IPS-18a (cell line): ENCODE measurements around the gene ZNF672.

Source experiments
- H3K27ac ChIP-seq: one replicate; pipeline ENCODE4 v1.5.1; 2013; ENCODE audit warnings: low read length
- H3K27me3 ChIP-seq: one replicate; pipeline ENCODE4 v1.6.1; 2013; ENCODE audit warnings: mild to moderate bottlenecking, low read length; ENCODE audit not compliant: control insufficient read depth, insufficient read depth
- H3K36me3 ChIP-seq: one replicate; pipeline ENCODE4 v1.6.1; 2013; ENCODE audit warnings: low read depth, low read length; ENCODE audit not compliant: control insufficient read depth
- H3K4me1 ChIP-seq: one replicate; pipeline ENCODE4 v1.6.1; 2013; ENCODE audit warnings: low read depth, low read length; ENCODE audit not compliant: control insufficient read depth
- H3K4me3 ChIP-seq: one replicate; pipeline ENCODE4 v1.5.1; 2013; ENCODE audit warnings: low read length
- H3K9ac ChIP-seq: one replicate; pipeline ENCODE4 v1.6.1; 2013; ENCODE audit warnings: mild to moderate bottlenecking, low read length, moderate library complexity
- H3K9me3 ChIP-seq: one replicate; pipeline ENCODE4 v1.6.1; 2013; ENCODE audit warnings: low read depth, low read length; ENCODE audit not compliant: control insufficient read depth

The ZNF672 gene

GRCh38 chr1:248815407-248816034 is 22.5 kb upstream of the ZNF672 start:
- Histone ChIP-seq H3K36me3 (peaks cover 30% of the 10 kb centered on the region), H3K4me1 (no peaks in the 10 kb centered on the region), H3K9ac (no peak overlapping the region), H3K4me3 (no peak overlapping the region), H3K9me3 (no peaks in the 10 kb centered on the region), H3K27ac (no peak overlapping the region), H3K27me3 (no peaks in the 10 kb centered on the region)

DNA sequence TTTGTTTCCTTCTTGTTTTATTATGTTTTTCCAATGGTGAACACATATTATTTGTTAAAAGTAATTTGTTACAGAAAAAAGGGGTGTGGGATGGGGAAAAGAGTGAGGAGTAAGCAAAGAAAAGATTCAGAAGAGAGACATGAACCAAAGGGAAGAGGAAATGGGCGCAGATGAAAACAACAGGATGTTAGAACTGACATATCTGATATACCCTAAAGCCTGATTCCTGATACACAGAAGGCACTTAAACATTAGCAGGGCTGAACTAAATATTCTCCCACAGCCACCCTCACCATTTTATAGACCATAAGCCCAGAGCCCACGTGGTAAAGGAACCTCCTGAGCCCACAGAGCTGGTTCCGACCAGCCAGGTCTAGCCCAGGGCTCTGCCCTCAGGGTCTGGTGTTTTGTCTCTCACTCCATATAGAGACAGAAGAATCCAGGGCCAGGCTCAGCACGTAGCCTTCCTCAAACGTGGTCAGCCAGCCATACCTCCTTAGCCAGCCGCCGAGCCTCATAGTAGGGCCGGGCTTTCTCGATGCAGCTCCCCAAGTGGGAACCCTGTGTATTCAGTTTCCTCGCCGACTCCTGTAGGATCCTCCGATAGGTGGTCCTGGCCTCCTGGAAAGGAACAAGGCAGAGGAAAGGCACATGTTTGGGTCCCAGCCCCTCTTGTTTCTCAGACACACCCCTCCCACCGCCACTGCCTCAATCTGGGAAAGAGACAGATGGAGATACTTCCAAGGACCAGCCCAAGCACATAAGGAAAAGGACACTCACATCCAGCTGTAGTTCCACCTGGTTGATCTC is 21.8 kb upstream of the ZNF672 start:
- Histone ChIP-seq H3K27me3 (no peaks in the 10 kb centered on the region), H3K4me1 (no peaks in the 10 kb centered on the region), H3K4me3 (no peak overlapping the region), H3K9me3 (no peaks in the 10 kb centered on the region), H3K9ac (no peak overlapping the region), H3K27ac (no peak overlapping the region), H3K36me3 (peaks cover 29% of the 10 kb centered on the region)

- H3K27ac ChIP-seq, result no peak overlapping the region
- peaks cover 23% of the 10 kb centered on the region for H3K36me3 ChIP-seq
- H3K4me1 ChIP-seq, result no peaks in the 10 kb centered on the region
- no peak overlapping the region for H3K4me3 ChIP-seq
- H3K9ac ChIP-seq, result no peak overlapping the region
- H3K9me3 ChIP-seq, result no peaks in the 10 kb centered on the region
- no peaks in the 10 kb centered on the region for H3K27me3 ChIP-seq
Observed at GRCh38 chr1:248817065-248817464, 21.0 kb upstream of the ZNF672 start.

DNA sequence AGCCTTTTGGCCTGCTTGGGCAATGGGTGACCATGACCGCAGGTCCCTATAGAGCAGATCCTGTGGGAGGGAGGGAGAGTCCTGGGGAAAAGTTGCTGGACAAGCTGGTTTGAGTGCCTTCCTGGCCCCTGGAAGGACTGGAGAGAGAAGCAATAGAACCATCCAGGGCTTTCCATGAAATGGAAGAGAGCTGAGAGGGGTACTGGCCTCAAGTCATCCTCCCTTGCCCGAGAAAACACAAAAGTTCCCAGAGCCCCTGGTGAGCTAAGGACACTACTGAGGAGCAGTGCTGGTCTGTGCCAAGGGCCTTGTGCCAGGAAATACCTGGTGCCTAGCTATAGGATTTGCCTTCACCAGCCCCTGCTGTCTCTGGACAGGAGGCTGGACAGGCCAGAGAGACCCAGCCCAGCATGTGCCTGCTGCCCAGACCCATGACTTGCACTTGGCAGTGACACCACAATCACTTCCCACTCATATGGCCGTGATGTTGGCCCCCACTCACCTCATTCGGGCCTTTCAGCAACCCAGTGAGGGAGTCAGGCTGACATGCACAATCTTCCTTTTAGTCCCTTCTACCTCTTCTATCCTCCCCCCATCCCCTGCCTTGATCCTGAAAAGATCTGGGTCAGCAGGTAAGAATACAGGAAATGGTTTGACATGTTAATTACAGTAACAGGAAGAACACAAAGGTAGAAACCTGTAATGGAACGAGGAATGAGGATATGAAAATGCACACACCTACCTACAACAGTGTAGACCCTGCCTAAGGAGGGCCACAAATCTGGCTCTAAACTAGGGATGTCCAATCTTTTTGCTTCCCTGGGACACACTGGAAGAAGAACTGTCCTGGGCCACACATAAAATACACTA is 19.3 kb upstream of the ZNF672 start:
- Histone ChIP-seq H3K4me3 (no peak overlapping the region), H3K9me3 (no peaks in the 10 kb centered on the region), H3K36me3 (peaks cover 25% of the 10 kb centered on the region), H3K9ac (no peak overlapping the region), H3K4me1 (no peaks in the 10 kb centered on the region), H3K27me3 (no peaks in the 10 kb centered on the region), H3K27ac (no peak overlapping the region)

GRCh38 chr1:248820041-248820585 is 17.9 kb upstream of the ZNF672 start:
- no peak overlapping the region for H3K9ac ChIP-seq
- H3K36me3 ChIP-seq, result peaks cover 21% of the 10 kb centered on the region
- no peak overlapping the region for H3K4me3 ChIP-seq
- no peaks in the 10 kb centered on the region for H3K4me1 ChIP-seq
- H3K9me3 ChIP-seq, result no peaks in the 10 kb centered on the region
- H3K27ac ChIP-seq, result no peak overlapping the region
- H3K27me3 ChIP-seq, result no peaks in the 10 kb centered on the region

- H3K4me1 ChIP-seq, result no peaks in the 10 kb centered on the region
- no peak overlapping the region for H3K27ac ChIP-seq
- H3K9ac ChIP-seq, result no peak overlapping the region
- H3K27me3 ChIP-seq, result no peaks in the 10 kb centered on the region
- no peaks in the 10 kb centered on the region for H3K9me3 ChIP-seq
- H3K4me3 ChIP-seq, result no peak overlapping the region
- H3K36me3 ChIP-seq, result peaks cover 16% of the 10 kb centered on the region
Observed at GRCh38 chr1:248821101-248821500, 16.9 kb upstream of the ZNF672 start.

- Histone ChIP-seq H3K27me3 (no peaks in the 10 kb centered on the region), H3K36me3 (peaks cover 12% of the 10 kb centered on the region), H3K9me3 (no peaks in the 10 kb centered on the region), H3K27ac (no peak overlapping the region), H3K4me1 (no peaks in the 10 kb centered on the region), H3K9ac (no peak overlapping the region), H3K4me3 (no peak overlapping the region)
Observed at GRCh38 chr1:248821641-248822040, 16.4 kb upstream of the ZNF672 start.

DNA sequence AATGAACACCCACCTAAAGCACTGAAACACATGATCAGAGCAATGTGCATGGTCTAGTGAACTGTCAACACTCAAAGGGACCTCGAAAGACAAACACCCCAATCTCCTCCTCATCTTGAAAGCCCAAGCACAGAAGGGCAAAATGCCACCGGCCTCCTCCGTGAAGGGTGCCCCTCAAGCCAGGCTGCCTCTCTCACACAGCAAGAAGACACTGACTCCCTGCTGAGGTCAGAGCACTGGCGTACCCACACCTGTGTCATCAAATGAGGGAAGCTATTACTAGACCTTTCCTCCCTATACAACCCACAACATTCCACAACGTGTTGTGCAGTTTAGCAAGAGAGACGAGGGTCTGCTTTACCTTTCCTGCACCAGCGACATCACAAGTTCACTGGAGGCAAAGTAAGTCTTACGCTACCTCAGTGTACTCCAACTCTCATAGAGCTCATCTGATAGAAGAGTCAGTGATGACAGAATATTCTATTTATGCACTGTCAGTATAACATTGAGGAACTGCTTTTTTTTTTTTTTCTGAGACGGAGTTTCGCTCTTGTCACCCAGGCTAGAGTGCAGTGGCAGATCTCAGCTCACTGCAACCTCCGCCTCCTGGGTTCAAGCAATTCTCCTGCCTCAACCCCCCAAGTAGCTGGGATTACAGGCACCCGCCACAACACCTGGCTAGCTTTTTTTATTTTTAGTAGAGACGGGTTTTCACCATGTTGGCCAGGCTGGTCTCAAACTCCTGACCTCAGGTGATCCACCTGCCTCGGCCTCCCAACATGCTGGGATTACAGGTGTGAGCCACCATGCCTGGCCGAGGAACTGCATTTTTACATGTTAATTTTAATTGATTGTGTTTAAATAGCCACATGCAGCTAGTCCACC is 15.6 kb upstream of the ZNF672 start:
- Histone ChIP-seq H3K9ac (no peak overlapping the region), H3K4me3 (no peak overlapping the region), H3K27me3 (no peaks in the 10 kb centered on the region), H3K36me3 (peaks cover 12% of the 10 kb centered on the region), H3K27ac (no peak overlapping the region), H3K9me3 (no peaks in the 10 kb centered on the region), H3K4me1 (no peaks in the 10 kb centered on the region)

- H3K9me3 ChIP-seq, result no peaks in the 10 kb centered on the region
- peaks cover 12% of the 10 kb centered on the region for H3K36me3 ChIP-seq
- H3K9ac ChIP-seq, result no peak overlapping the region
- H3K27me3 ChIP-seq, result no peaks in the 10 kb centered on the region
- H3K4me3 ChIP-seq, result no peak overlapping the region
- no peak overlapping the region for H3K27ac ChIP-seq
- H3K4me1 ChIP-seq, result no peaks in the 10 kb centered on the region
Observed at GRCh38 chr1:248823517-248824001, 14.5 kb upstream of the ZNF672 start.

DNA sequence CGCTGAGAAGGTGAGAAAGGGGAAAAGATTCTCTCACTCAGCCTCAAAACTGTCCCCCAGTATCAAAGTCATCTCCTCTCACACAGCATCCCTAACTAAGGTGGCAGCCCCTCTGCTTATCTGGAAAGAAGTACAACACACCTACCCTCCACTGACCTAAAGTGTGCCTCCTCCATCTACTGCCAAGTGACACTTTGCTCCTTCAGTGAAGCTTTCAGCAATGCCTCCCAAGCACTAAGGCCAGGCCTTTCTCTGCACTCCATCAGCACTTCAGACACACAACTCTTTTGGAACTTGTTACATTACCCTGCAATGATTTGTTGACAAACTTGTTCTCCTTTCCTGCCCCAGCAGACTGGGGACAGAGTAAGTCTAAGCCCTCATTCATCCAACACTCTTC is 13.7 kb upstream of the ZNF672 start:
- Histone ChIP-seq H3K27me3 (no peaks in the 10 kb centered on the region), H3K27ac (no peak overlapping the region), H3K9me3 (no peaks in the 10 kb centered on the region), H3K9ac (no peak overlapping the region), H3K4me3 (no peak overlapping the region), H3K4me1 (no peaks in the 10 kb centered on the region), H3K36me3 (peaks cover 12% of the 10 kb centered on the region)
